Activated CD8-positive, alpha-beta memory T cell treated with anti-CD3 and anti-CD28 coated beads, Interleukin-2, amount 50 U/mL, for 1 hour (primary cell): ENCODE data around the gene NPB.

Source experiments
- DNase-seq: peaks from one replicate; pipeline ENCODE4 v3.0.0-alpha.2; 2020; ENCODE audit errors: extremely low read depth

The NPB gene

DNA sequence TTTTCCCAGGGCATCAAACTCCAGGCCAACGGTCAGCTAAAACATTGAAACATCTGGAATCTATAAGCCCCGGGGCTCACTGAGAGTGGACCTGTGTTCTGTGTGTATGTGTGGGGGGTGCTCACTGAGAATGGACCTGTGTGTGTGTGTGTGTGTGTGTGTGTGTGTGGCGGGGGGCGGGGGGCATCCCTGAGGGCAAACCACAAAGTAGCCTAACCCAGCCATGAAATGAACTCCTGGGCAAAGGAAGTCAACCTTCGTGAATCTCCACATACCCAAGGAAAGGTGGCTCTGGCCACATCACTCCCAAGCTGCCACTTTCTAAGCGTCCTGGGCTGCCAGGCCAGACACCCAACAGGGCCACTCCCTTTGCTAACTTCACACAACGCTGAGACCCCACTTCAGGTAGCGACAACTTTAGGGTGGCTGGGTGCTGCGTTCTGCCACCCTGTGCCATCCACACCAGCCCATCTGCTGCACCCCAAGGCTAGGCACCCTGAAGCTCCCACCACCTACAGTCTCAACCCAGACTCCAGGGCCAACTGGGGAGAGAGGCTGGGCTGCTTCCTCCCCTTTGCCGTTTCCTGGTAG is 23.9 kb downstream of the NPB start:
- DNase-seq = no peak

GRCh38 chr17:81926451-81927151 is 24.6 kb downstream of the NPB start:
- DNase-seq = no peak

GRCh38 chr17:81927152-81927652 is 25.2 kb downstream of the NPB start:
- no peak for DNase-seq

- peak; percentile 69 for DNase-seq
These were observed 25.9 kb downstream of the NPB start, which contains the start of gene MAFG for GRCh38 chr17:81927653-81928543. TSS of gene MAFG (minus strand) at chr17:81927735. CDS start at chr17:81923185, 4,550 bp downstream.

GRCh38 chr17:81928544-81929252 is 26.7 kb downstream of the NPB start:
- no peak for DNase-seq

- no peak for DNase-seq
These were observed 27.5 kb downstream of the NPB start for GRCh38 chr17:81929253-81930141.

GRCh38 chr17:81930142-81931125 is 28.4 kb downstream of the NPB start:
- DNase-seq = no peak

GRCh38 chr17:81931189-81931556 is 29.1 kb downstream of the NPB start:
- no peak for DNase-seq

- no peak for DNase-seq
These were observed 29.7 kb downstream of the NPB start for GRCh38 chr17:81931557-81932332.

GRCh38 chr17:81932333-81932983 is 30.4 kb downstream of the NPB start:
- no peak for DNase-seq

DNA sequence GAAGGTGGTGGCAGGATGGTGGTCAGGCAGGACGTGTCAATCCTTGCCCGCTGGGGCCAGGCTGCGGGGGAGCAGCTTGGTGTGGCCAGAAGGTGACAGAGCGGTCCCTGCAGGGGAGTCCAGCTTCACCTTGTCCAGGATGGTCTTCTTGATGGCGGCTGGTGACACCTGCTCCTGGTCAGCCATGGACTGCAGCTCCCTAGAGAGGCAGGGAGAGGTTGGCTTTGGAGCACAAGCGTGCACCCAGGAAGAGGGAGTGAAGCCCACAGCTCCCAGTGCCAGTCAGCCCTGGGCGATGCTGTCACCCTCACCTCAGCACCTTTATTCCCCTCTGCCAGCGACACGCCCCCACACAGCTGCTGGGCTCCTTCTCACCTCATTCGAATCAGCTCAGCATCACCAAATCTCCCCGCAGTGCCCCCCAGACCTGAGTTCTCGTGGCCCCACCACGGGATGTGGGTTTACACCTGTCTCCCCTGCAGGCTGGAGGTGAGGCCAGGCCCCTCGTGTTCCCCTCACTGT is 31.2 kb downstream of the NPB start:
- no peak for DNase-seq

GRCh38 chr17:81934098-81934757 is 32.2 kb downstream of the NPB start:
- no peak for DNase-seq

DNA sequence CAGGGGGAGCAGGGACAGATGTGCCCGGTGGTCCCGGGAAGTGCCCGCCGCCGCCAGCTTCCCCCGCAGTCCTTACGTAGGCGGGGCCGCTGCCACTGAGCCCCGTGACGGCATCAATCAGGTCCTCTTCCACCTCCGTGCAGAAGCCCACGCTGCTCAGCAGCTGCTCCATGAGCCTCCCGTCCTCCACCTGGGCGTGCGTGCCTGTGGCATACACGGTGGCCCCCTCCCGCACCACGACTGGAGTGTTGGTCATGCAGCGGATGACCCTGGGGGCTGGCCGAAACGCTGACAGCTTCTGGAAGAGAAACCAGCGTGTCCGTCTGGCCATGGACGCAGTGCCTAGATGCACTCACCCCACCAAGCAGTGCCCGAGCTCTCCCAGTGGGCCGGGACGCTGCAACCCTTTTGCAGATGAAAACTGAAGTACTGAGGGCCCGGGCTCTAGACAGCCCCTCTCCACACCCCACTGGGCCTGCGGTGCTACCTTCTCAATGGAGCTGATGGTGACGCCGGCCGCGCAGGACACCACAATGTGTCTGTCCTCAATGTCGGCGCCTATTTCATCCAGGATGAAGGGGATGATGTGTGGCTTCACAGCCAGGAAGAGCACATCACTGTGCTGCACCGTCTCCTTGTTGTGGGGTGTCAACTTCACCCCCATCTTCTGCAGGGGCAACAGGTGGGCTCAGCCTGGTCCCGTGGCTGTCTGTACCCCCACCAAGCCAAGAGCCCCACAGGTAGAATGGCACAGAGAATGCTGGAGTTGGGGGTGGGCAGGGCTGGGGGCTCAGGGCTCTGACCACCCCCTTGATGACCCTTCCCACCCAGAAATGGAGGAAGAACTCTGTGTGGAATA is 33.0 kb downstream of the NPB start:
- DNase-seq = no peak

GRCh38 chr17:81935709-81936084 is 33.7 kb downstream of the NPB start:
- DNase-seq = no peak

DNA sequence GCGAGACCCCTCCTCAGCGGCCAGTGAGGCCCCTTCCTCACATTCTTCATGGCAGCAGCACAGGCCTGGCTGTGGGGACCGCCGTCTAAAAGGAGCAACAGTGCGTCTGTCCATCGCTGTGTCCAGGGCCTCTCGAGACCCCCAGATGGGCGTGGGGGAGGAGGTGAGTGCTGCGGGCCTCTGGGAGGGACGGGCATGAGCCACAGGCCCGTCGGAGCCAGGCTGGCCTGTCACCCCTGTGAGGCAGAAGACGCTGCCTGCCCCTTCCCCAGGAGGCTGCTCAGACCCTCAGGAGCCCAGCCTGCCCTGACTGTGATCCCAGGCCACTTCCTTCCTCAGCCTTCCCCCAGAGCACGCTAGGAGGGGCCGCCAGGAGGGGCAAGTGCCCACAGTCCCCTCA is 37.2 kb downstream of the NPB start:
- no peak for DNase-seq

DNA sequence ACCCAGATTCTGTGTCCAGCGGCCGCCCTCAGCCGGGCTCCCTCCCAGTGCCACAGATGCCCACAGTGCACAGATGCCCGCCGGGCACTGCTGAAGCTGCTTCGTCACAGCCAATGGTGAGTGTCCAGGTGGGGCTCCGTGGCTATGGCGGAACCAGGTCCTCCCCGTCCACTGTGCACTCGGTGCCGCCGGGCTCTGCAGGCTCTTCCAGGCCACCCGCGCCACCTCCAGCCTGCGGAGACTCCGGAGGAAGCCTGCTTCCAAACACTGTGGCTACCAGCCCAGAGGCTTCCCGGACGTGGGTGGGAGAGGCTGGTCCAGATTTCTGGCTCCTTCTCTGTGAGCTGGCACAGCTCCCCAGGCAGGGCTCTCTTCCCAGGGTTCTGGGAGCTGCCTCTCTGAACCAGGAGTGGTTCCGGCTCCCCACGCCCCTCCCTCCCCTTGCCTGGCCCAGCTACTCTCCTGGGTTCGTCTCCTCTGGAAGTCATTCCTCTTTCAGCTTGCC is 37.9 kb downstream of the NPB start:
- no peak for DNase-seq
